ENCODE data around the gene RIT1.

The RIT1 gene, protein sequence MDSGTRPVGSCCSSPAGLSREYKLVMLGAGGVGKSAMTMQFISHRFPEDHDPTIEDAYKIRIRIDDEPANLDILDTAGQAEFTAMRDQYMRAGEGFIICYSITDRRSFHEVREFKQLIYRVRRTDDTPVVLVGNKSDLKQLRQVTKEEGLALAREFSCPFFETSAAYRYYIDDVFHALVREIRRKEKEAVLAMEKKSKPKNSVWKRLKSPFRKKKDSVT

GRCh38 chr1:155911156-155912055 lies at the start of gene RIT1:
Gene RIT1, minus strand, starts transcription at chr1:155911349. Its CDS starts 588 bp downstream, at chr1:155910761.
- DNase-seq (ENCODE audit: low read depth in 1 of 2, low spot score in 1 of 2), result peak; percentile 74 to 76

GRCh38 chr1:155960081-155960745 lies 49.1 kb upstream of the RIT1 start:
- no peak for DNase-seq (ENCODE audit: low read depth in 1 of 2, low spot score in 1 of 2)

DNA sequence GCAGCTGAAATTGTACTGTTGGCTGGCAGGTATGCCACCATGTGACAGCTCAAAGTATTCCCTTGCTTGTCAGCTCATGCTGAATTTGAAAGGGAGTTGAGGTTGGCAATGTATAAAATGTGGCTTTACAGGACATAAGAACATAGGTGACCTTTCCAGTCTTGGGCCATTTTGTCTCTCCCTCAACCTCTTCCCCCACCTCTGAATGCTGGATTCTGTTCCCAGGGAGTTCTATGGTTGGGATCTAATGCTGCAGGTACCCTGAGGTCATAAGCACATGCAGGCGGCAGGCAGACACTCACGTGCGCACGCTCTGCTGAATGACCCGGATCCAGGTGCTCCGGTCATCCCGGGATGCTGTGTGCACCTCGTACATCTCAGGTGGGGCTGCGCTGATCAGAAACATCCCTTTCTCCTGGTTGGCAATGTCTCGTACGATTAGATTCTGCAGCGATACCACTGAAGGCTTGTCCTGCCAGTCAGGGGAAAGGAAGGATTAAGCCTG lies 46.3 kb upstream of the RIT1 start:
- DNase-seq (ENCODE audit: low read depth in 1 of 2, low spot score in 1 of 2), result no peak

DNA sequence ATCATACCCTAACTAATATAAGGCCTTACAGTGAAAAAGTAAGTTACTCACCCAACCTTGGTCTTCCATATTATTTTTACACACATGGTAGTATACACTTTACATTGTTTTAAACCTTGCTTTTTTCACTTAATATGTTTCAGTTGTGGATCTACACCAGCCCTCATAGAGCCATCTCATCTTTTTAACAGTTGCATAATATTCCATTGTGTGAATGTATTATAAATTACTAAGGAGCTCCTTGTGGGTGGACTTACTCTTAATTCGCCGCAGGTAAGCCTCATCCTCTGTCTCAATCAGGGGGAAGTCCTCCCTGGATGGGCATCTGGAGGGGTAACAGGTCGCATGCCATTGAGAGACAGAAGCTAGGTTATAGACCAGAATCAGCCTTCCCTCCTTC lies 43.5 kb upstream of the RIT1 start:
- DNase-seq (ENCODE audit: low read depth in 1 of 2, low spot score in 1 of 2), result no peak

- no peak for DNase-seq (ENCODE audit: low read depth in 1 of 2, low spot score in 1 of 2)
These were observed 41.3 kb upstream of the RIT1 start for GRCh38 chr1:155952505-155952890.

GRCh38 chr1:155951753-155952504 lies 40.8 kb upstream of the RIT1 start:
- no peak for DNase-seq (ENCODE audit: low read depth in 1 of 2, low spot score in 1 of 2)

GRCh38 chr1:155950829-155951228 lies 39.7 kb upstream of the RIT1 start:
- DNase-seq (ENCODE audit: low read depth in 1 of 2, low spot score in 1 of 2), result no peak

DNA sequence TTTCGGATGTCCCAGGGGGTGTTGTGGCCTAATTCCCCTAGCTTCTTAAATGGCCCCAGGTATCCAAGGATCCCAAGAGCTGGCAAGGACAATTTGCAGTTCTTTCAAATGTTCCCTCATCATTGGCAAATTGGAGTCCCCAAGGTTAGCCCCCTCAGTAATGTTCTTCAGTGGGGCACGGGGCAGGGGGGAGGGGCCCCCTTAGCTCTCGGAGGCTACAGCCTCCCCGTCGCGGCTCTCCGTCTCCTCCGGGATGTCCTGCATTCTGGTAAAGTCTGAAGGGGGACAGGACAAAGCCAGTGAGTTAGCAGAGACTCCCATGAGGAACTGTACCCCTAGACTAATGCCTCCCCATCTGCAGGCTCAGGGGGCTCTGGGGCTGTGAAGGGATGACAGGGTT lies 36.6 kb upstream of the RIT1 start:
- DNase-seq (ENCODE audit: low read depth in 1 of 2, low spot score in 1 of 2), result no peak

- no peak for DNase-seq (ENCODE audit: low read depth in 1 of 2, low spot score in 1 of 2)
These were observed 36.1 kb upstream of the RIT1 start for GRCh38 chr1:155947292-155947691.

- DNase-seq (ENCODE audit: low read depth in 1 of 2, low spot score in 1 of 2), result no peak
These were observed 35.6 kb upstream of the RIT1 start for GRCh38 chr1:155946633-155947219.

DNA sequence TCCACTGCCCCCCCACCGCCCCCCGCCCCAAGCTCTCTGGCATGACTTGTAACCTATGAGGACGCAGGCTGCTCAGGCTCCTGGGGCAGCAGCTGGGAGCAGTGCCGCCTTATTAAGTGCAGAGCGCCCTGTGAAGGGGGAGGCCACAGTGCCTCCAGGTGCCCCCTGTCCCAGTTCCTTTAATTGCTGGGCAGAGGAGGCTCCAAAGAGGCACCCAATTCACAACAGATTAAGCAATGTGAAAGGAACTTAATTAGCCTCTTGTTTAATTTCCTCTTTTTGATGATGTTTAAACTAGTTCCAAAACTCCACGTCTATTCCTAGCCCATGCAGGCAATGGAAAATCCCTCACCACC lies 33.3 kb upstream of the RIT1 start:
- DNase-seq (ENCODE audit: low read depth in 1 of 2, low spot score in 1 of 2), result no peak

DNA sequence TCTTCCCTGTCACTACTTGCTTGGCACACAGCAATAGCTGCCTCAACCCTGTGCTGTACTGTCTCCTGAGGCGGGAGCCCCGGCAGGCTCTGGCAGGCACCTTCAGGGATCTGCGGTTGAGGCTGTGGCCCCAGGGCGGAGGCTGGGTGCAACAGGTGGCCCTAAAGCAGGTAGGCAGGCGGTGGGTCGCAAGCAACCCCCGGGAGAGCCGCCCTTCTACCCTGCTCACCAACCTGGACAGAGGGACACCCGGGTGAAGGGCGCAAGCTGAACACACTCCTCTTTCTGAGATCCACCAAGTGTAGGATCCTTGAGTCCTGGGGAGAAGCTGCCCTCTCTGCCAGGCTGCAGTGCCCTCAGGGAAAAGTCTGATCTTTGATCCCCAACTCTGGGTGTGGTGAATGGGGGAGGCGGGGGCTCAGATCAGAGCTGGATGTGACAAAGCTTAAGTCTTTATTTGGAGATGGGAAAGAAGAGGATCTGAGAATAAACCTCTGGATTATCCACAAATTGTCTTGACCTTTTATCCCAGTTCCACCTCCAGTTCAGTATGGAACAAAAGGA lies 31.5 kb upstream of the RIT1 start:
- no peak for DNase-seq (ENCODE audit: low read depth in 1 of 2, low spot score in 1 of 2)

GRCh38 chr1:155941845-155942531 lies 30.8 kb upstream of the RIT1 start:
- DNase-seq (ENCODE audit: low read depth in 1 of 2, low spot score in 1 of 2), result no peak

DNA sequence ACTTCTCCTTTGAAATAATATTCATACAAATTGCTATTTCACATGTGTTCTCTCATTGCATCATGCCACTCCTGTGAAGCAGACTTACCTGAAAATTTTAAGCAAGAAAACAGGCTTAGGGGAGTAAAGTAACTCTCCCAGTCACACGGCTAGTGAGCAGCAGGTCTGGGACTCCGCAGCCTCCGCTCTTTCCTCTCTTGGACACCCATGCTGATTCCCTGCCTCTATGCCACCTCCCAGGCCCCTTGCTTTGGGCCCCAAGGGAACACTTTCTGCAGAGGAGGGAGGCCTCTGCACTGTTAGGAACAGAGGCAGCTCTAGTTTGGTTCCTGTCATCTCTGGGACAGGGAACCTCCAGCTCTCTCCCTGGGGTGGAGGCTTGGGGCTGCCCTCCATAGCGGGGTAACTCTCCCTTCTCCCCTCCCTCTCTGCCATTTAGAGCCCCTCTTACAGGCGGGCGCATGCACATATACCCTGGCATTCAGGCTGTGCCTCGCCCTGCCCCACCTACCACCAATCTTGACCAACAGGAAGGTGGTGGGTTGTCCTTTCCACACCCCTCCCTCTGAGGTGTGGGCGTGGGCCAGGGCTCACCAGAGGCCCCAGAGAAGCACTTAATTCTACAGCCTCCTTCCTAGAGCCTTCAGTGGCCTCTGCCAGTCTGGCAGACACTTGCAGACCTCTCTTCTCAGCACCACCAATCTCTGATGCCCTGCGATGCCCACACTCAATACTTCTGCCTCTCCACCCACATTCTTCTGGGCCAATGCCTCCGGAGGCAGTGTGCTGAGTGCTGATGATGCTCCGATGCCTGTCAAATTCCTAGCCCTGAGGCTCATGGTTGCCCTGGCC lies 30.1 kb upstream of the RIT1 start, which contains the start of gene RXFP4:
Gene RXFP4 (plus strand): TSS at position 646 of the 852 bp plus-strand sequence. CDS start 72 bp downstream, at position 718.
- no peak for DNase-seq (ENCODE audit: low read depth in 1 of 2, low spot score in 1 of 2)

DNA sequence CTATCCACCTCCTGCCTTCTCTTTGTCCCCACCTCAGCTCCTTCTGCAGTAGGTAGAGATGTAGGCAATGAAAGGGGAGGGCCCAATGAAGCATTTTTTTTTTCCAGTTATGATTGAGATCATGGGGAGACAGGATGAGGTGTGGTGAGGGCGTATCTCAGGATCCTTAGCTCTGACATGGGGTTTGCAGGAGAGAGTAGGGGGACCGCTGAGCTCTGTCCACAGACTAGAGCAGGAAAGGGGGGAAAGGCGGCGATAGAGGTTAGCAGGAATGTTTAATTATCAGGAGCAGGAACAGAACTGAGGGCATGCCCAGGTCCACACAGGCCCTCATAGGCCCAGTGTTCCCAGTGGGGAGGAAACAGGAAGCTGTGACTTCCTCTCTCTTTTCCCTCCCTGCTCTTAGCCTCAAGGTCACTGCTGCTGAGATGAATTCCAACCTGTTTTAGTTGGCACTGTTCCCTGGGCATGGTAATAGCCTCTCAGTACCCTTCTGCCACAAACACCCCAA lies 29.4 kb upstream of the RIT1 start:
- DNase-seq (ENCODE audit: low read depth in 1 of 2, low spot score in 1 of 2), result no peak

GRCh38 chr1:155938220-155938627 lies 27.1 kb upstream of the RIT1 start:
- DNase-seq (ENCODE audit: low read depth in 1 of 2, low spot score in 1 of 2), result no peak

GRCh38 chr1:155934936-155935590 lies 23.9 kb upstream of the RIT1 start:
- no peak for DNase-seq (ENCODE audit: low read depth in 1 of 2, low spot score in 1 of 2)

All from stimulated activated CD4-positive, alpha-beta T cell treated with anti-CD3 and anti-CD28 coated beads, Interleukin-15, amount 100 ng/mL, for 1 hour (primary cell).